Astrocyte (in vitro differentiated cells and primary cell): ENCODE data around the gene PPP2R2D. TPM values are rescaled to one million over a fixed set of nuclear protein-coding genes. Genes with fewer than 3 reads are reported as not detected.

Experiments
- DNase-seq: peaks from one replicate; pipeline ENCODE4 v3.0.0-alpha.2; 2010; ENCODE audit warnings: low read depth
- FAIRE-seq: peaks from 2 replicates; lab custom pipeline; 2011; peaks lifted over from hg19 to GRCh38; lab: Jason Lieb, UNC
- H2AFZ ChIP-seq: 2 replicates; pipeline ENCODE4 v1.6.0; 2012; ENCODE audit warnings: low read depth, low read length, inconsistent platforms
- H3K27ac ChIP-seq: 2 replicates; pipeline ENCODE4 v1.5.1; 2011; ENCODE audit warnings: low read depth, low read length, inconsistent platforms
- H3K27me3 ChIP-seq: 2 replicates; pipeline ENCODE4 v1.6.0; 2011; ENCODE audit warnings: low read length, inconsistent platforms; ENCODE audit not compliant: insufficient read depth
- H3K36me3 ChIP-seq: 2 replicates; pipeline ENCODE4 v1.5.1; 2011; ENCODE audit warnings: low read length, inconsistent platforms; ENCODE audit not compliant: insufficient read depth
- H3K4me1 ChIP-seq: 2 replicates; pipeline ENCODE4 v1.5.1; 2011; ENCODE audit warnings: low read length, inconsistent platforms; ENCODE audit not compliant: insufficient read depth
- H3K4me2 ChIP-seq: 2 replicates; pipeline ENCODE4 v1.6.0; 2012; ENCODE audit warnings: low read length, inconsistent platforms
- H3K4me3 ChIP-seq: 2 replicates; pipeline ENCODE4 v1.5.1; 2011; ENCODE audit warnings: low read depth, mild to moderate bottlenecking, low read length, inconsistent platforms; ENCODE audit not compliant: insufficient read depth
- H3K79me2 ChIP-seq: 2 replicates; pipeline ENCODE4 v1.6.0; 2012; ENCODE audit warnings: mild to moderate bottlenecking, low read length, inconsistent platforms; ENCODE audit not compliant: insufficient read depth
- H3K9ac ChIP-seq: 2 replicates; pipeline ENCODE4 v1.6.0; 2012; ENCODE audit warnings: mild to moderate bottlenecking, low read length, inconsistent platforms
- H3K9me3 ChIP-seq: 2 replicates; pipeline ENCODE4 v1.5.1; 2012; ENCODE audit warnings: low read depth, mild to moderate bottlenecking, low read length, inconsistent platforms; ENCODE audit not compliant: insufficient read depth
- H4K20me1 ChIP-seq: 2 replicates; pipeline ENCODE4 v1.6.0; 2012; ENCODE audit warnings: low read length, inconsistent platforms; ENCODE audit not compliant: insufficient read depth
- H3K27ac Mint-ChIP-seq: one replicate; pipeline ENCODE4 v1.8.0; 2021; ENCODE audit warnings: mild to moderate bottlenecking, mixed read lengths; ENCODE audit not compliant: unreplicated experiment
- H3K27me3 Mint-ChIP-seq: one replicate; pipeline ENCODE4 v1.8.0; 2021; ENCODE audit warnings: low read depth, mixed read lengths; ENCODE audit not compliant: unreplicated experiment
- H3K36me3 Mint-ChIP-seq: one replicate; pipeline ENCODE4 v1.8.0; 2021; ENCODE audit warnings: low read depth, mixed read lengths; ENCODE audit not compliant: unreplicated experiment
- H3K4me1 Mint-ChIP-seq: one replicate; pipeline ENCODE4 v1.8.0; 2021; ENCODE audit warnings: low read depth, mixed read lengths; ENCODE audit not compliant: unreplicated experiment
- H3K4me3 Mint-ChIP-seq: one replicate; pipeline ENCODE4 v1.8.0; 2021; ENCODE audit warnings: mild to moderate bottlenecking, moderate library complexity, mixed read lengths; ENCODE audit not compliant: unreplicated experiment
- H3K9me3 Mint-ChIP-seq: one replicate; pipeline ENCODE4 v1.8.0; 2021; ENCODE audit warnings: mild to moderate bottlenecking, mixed read lengths; ENCODE audit not compliant: unreplicated experiment
- CTCF ChIP-seq: IDR thresholded peaks from 2 replicates; pipeline ENCODE4 v1.5.1; 2011; ENCODE audit warnings: low read depth, mild to moderate bottlenecking, inconsistent platforms, low read length, moderate library complexity; ENCODE audit not compliant: insufficient read depth
- EZH2 ChIP-seq: IDR thresholded peaks from 2 replicates; pipeline ENCODE4 v1.6.1; 2012; ENCODE audit warnings: mild to moderate bottlenecking, low read length, inconsistent platforms; ENCODE audit not compliant: insufficient read depth
- total RNA-seq: library from RNA; stranded (reverse); gene quantifications from 2 replicates; pipeline ENCODE4 v1.2.1, GENCODE V29; 2021

PPP2R2D gene
- total RNA-seq, 1 donor from 2014 or later = 32.5 TPM

GRCh38 chr10:131876508-131876907, 24.3 kb upstream of the PPP2R2D start:
- Histone ChIP-seq H2AFZ (no peak overlapping the region), H3K9me3 (peaks cover 6% of the 10 kb centered on the region), H3K36me3 (no peaks in the 10 kb centered on the region), H3K27ac (no peak overlapping the region), H4K20me1 (no peaks in the 10 kb centered on the region), H3K27me3 (peaks cover 2% of the 10 kb centered on the region), H3K9ac (no peak overlapping the region), H3K4me1 (no peaks in the 10 kb centered on the region), H3K4me3 (no peak overlapping the region), H3K79me2 (no peaks in the 10 kb centered on the region), H3K4me2 (no peak overlapping the region)
- no peaks in the 10 kb centered on the region for H3K4me1 Mint-ChIP-seq
- no peak overlapping the region for H3K27ac Mint-ChIP-seq
- no peaks in the 10 kb centered on the region for H3K36me3 Mint-ChIP-seq
- no peak overlapping the region for H3K4me3 Mint-ChIP-seq
- DNase-seq = no peak
- H3K27me3 Mint-ChIP-seq = peaks cover 23% of the 10 kb centered on the region
- H3K9me3 Mint-ChIP-seq = peaks cover 6% of the 10 kb centered on the region
- TF ChIP-seq CTCF = no peak
- TF ChIP-seq EZH2 = no peak
- FAIRE-seq = no peak

DNA sequence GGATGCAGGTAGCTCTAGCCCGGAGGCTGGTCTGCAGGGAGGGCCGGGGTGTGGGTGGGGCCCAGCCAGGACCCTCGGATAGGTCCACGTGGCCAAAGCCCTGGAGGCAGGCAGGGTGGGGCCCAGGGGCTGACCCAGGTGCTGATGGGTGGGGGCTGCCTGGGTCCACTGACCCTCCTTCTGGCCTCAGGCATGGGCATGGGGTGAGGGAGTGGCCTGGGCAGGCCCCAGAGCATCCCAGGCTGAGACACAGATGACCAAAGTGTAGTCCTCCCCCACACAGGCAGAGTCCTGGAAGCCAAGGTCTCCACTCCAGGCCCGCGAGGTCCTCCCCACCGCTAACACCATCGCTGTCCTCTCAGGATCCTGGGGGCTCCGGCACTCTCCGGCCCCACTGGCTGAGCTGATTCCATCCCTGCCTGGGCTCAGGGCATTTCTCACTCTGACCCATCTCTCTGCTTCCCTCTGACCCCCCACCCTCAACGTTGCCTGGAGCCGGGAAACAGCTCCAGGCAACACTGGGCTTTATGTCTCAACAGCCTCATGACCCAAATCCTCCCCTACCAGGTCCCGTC, 20.7 kb upstream of the PPP2R2D start:
- H3K4me2 ChIP-seq = no peak overlapping the region
- H3K27ac Mint-ChIP-seq = no peak overlapping the region
- H3K27me3 ChIP-seq = peaks cover 2% of the 10 kb centered on the region
- H3K36me3 ChIP-seq = no peaks in the 10 kb centered on the region
- no peaks in the 10 kb centered on the region for H3K4me1 ChIP-seq
- peaks cover 14% of the 10 kb centered on the region for H3K9me3 ChIP-seq
- H4K20me1 ChIP-seq = no peaks in the 10 kb centered on the region
- H3K27me3 Mint-ChIP-seq = peaks cover 19% of the 10 kb centered on the region
- no peak for FAIRE-seq
- no peaks in the 10 kb centered on the region for H3K36me3 Mint-ChIP-seq
- no peak overlapping the region for H3K4me3 Mint-ChIP-seq
- TF ChIP-seq CTCF (no peak), EZH2 (no peak)
- no peak overlapping the region for H3K9ac ChIP-seq
- peaks cover 6% of the 10 kb centered on the region for H3K9me3 Mint-ChIP-seq
- no peak overlapping the region for H3K27ac ChIP-seq
- H3K4me3 ChIP-seq = no peak overlapping the region
- H3K79me2 ChIP-seq = no peaks in the 10 kb centered on the region
- H3K4me1 Mint-ChIP-seq = no peaks in the 10 kb centered on the region
- no peak for DNase-seq
- H2AFZ ChIP-seq = no peak overlapping the region

- no peak overlapping the region for H2AFZ ChIP-seq
- FAIRE-seq (no peak), DNase-seq (no peak)
- H3K9me3 ChIP-seq = peaks cover 14% of the 10 kb centered on the region
- Mint-ChIP-seq H3K36me3 (no peaks in the 10 kb centered on the region), H3K27me3 (peaks cover 20% of the 10 kb centered on the region), H3K27ac (no peak overlapping the region), H3K9me3 (peaks cover 6% of the 10 kb centered on the region), H3K4me3 (no peak overlapping the region), H3K4me1 (no peaks in the 10 kb centered on the region)
- H3K4me2 ChIP-seq = no peak overlapping the region
- TF ChIP-seq EZH2 = no peak
- TF ChIP-seq CTCF = no peak
- no peaks in the 10 kb centered on the region for H4K20me1 ChIP-seq
- no peak overlapping the region for H3K4me3 ChIP-seq
- no peaks in the 10 kb centered on the region for H3K79me2 ChIP-seq
- H3K4me1 ChIP-seq = no peaks in the 10 kb centered on the region
- H3K36me3 ChIP-seq = no peaks in the 10 kb centered on the region
- no peak overlapping the region for H3K9ac ChIP-seq
- no peak overlapping the region for H3K27ac ChIP-seq
- peaks cover 2% of the 10 kb centered on the region for H3K27me3 ChIP-seq
These were observed 19.5 kb upstream of the PPP2R2D start for GRCh38 chr10:131881104-131881880.
